Activated naive CD8-positive, alpha-beta T cell treated with anti-CD3 and anti-CD28 coated beads, Interleukin-2, amount 50 U/mL, for 24 hours (primary cell): Measurements from ENCODE around the gene TDO2.

Source experiments
- ATAC-seq: fragments of 150-1000 bp; cut with Tn5 transposase; one replicate; pipeline ENCODE4 v1.10.0; 2021
- DNase-seq: peaks from one replicate; pipeline ENCODE4 v3.0.0; 2021
- H3K27ac Mint-ChIP-seq: one replicate; pipeline ENCODE4 v1.8.0; 2021; ENCODE audit warnings: mild to moderate bottlenecking, mixed read lengths
- H3K27me3 Mint-ChIP-seq: one replicate; pipeline ENCODE4 v1.8.0; 2021; ENCODE audit warnings: mixed read lengths
- H3K36me3 Mint-ChIP-seq: one replicate; pipeline ENCODE4 v1.8.0; 2021; ENCODE audit warnings: low read depth, mixed read lengths
- H3K4me1 Mint-ChIP-seq: one replicate; pipeline ENCODE4 v1.8.0; 2021; ENCODE audit warnings: mixed read lengths
- H3K4me3 Mint-ChIP-seq: one replicate; pipeline ENCODE4 v1.8.0; 2021; ENCODE audit warnings: mild to moderate bottlenecking, moderate library complexity, mixed read lengths
- H3K9me3 Mint-ChIP-seq: one replicate; pipeline ENCODE4 v1.8.0; 2021; ENCODE audit warnings: mixed read lengths

TDO2 gene

DNA sequence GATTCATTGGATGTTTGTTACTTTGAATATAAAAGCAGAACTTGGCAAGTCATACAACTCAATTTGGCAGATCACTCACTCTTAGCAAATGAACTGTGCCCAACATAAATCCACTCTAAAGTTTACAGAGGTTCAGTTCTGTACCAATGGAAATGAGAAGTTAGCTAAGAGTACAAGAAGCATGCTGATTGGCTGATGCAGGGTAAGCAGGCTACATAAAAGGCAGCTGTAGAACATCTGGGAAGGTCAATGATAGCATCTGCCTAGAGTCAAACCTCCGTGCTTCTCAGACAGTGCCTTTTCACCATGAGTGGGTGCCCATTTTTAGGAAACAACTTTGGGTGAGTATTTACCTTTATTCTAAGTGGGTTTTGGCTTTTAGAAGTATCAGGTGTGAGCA is at the start of gene TDO2:
Gene TDO2, plus strand, starts transcription at position 244 of the 400 bp plus-strand sequence. Its CDS starts 63 bp downstream, at position 307.
- no peak for DNase-seq
- Mint-ChIP-seq H3K27me3 (peaks cover 11% of the 10 kb centered on the region), H3K4me3 (no peak within 1 kb of the TSS), H3K9me3 (no peaks in the 10 kb centered on the region), H3K27ac (no peak within 1 kb of the TSS), H3K4me1 (peaks cover 6% of the 10 kb centered on the region), H3K36me3 (no peaks in the 10 kb centered on the region)
- no peak for ATAC-seq

DNA sequence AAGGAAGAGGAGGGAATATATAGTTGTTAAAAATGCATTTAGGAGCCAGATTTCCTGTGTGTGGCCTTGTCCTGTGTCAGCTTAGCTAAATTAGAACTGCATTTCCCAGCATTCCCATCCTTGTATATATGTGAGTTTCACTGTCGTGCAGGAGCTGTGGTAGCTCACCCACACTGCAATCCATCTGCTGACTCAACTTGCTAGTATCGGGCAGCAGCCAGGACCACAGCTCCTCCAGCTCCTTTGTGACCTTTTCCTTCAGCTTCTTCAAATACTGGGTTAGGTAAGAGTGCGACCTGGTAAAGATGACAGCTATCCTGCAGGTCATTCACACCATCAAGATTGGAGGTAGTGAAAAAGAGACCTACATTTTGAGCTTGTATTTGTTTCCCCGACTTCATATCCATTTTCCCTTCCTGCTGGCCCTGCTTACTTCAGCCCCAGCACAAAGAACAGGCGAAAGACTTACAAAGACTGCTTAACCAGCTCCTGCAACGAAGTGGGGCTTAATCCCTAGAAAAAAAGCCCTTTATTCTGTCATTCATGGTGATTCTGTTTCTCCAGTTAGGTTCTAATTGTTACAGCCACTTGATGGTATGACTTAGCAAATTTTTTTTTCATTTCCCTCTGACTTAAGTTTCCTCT is 48.8 kb upstream of the TDO2 start:
- no peaks in the 10 kb centered on the region for H3K4me1 Mint-ChIP-seq
- DNase-seq (no peak), ATAC-seq (no peak)
- no peaks in the 10 kb centered on the region for H3K36me3 Mint-ChIP-seq
- H3K9me3 Mint-ChIP-seq, result peaks cover 2% of the 10 kb centered on the region
- peaks cover 1% of the 10 kb centered on the region for H3K27me3 Mint-ChIP-seq
- H3K4me3 Mint-ChIP-seq, result no peak overlapping the region
- no peak overlapping the region for H3K27ac Mint-ChIP-seq

DNA sequence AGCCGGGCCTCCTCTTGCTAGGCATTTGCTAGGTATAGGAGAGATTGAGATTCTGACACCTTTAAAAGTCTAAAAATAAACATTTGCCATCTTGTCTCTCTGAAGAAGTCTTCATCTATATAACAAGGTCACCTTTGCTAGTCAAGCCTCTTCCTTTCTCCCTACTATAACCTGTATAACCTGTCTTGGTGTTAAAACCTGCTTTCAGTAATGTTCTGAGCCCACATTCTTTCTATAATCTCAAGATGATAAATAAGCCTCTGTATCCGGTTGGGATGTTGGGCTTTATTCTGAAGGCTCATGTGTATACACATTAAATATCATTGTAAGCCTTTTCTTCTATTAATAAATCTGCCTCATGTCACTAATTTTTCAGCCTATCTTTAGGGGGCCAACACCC is 47.6 kb upstream of the TDO2 start:
- H3K9me3 Mint-ChIP-seq, result no peaks in the 10 kb centered on the region
- no peak overlapping the region for H3K27ac Mint-ChIP-seq
- H3K4me1 Mint-ChIP-seq, result no peaks in the 10 kb centered on the region
- no peak overlapping the region for H3K4me3 Mint-ChIP-seq
- no peak for DNase-seq
- no peak for ATAC-seq
- H3K36me3 Mint-ChIP-seq, result no peaks in the 10 kb centered on the region
- H3K27me3 Mint-ChIP-seq, result peaks cover 2% of the 10 kb centered on the region

GRCh38 chr4:155866177-155866576 is 37.3 kb upstream of the TDO2 start, which contains the start of gene ASIC5:
Gene ASIC5, minus strand, starts transcription at chr4:155866277. Its CDS starts 51 bp downstream, at chr4:155866226.
- Mint-ChIP-seq H3K36me3 (peaks cover 2% of the 10 kb centered on the region), H3K4me1 (no peaks in the 10 kb centered on the region), H3K27ac (no peak within 1 kb of the TSS), H3K27me3 (peaks cover 9% of the 10 kb centered on the region), H3K4me3 (no peak within 1 kb of the TSS), H3K9me3 (peaks cover 7% of the 10 kb centered on the region)
- no peak for ATAC-seq
- no peak for DNase-seq

GRCh38 chr4:155875878-155876277 is 27.6 kb upstream of the TDO2 start:
- H3K27ac Mint-ChIP-seq, result no peak overlapping the region
- H3K27me3 Mint-ChIP-seq, result peaks cover 1% of the 10 kb centered on the region
- H3K4me1 Mint-ChIP-seq, result no peaks in the 10 kb centered on the region
- DNase-seq (no peak), ATAC-seq (no peak)
- no peaks in the 10 kb centered on the region for H3K9me3 Mint-ChIP-seq
- H3K36me3 Mint-ChIP-seq, result no peaks in the 10 kb centered on the region
- no peak overlapping the region for H3K4me3 Mint-ChIP-seq

DNA sequence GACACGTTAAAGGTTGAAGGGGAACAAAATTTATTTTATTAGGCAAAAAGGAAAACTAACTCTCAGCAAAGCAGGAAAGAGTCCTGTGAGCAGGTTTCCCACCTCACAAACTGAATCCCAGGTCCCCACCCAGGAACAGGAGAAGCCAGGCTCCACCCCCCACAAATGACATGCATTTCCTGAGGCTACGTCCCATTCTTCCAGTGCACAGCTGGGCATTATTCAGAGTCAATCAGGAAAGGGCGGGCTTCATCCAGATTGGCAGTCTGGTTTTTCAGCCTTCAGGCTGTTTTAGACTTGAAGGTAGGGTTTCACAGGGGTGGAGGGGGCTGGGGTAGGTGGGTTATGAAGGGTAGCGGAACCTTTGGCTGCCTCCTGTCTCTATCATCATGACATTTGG is 25.5 kb upstream of the TDO2 start:
- Mint-ChIP-seq H3K36me3 (no peaks in the 10 kb centered on the region), H3K27ac (no peak overlapping the region), H3K4me1 (no peaks in the 10 kb centered on the region), H3K9me3 (no peaks in the 10 kb centered on the region), H3K27me3 (peaks cover 1% of the 10 kb centered on the region), H3K4me3 (no peak overlapping the region)
- DNase-seq, result no peak
- no peak for ATAC-seq

- H3K4me1 Mint-ChIP-seq, result no peaks in the 10 kb centered on the region
- H3K27me3 Mint-ChIP-seq, result peaks cover 1% of the 10 kb centered on the region
- peak; percentile 1 for DNase-seq
- peak; percentile 57 for ATAC-seq
- H3K36me3 Mint-ChIP-seq, result no peaks in the 10 kb centered on the region
- H3K27ac Mint-ChIP-seq, result no peak overlapping the region
- H3K4me3 Mint-ChIP-seq, result no peak overlapping the region
- H3K9me3 Mint-ChIP-seq, result no peaks in the 10 kb centered on the region
Observed at GRCh38 chr4:155878611-155879010, 24.9 kb upstream of the TDO2 start.

DNA sequence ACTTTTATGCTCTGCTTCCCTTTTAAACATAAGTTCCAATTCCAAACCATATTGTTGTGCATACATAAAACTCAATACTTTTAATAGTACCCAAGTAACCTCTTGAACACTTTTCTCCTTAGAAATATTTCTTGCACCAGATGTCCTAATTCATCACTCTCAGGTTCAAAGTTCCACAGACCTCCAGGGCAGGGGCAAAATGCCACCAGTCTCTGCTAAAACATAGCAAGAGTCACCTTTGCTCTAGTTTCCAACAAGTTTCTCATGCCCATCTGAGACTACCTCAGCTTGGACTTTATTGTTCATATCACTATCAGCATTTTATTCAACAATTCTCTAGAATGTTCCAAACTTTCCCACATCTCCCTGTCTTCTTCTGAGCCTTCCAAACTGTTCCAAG is 23.7 kb upstream of the TDO2 start:
- no peaks in the 10 kb centered on the region for H3K4me1 Mint-ChIP-seq
- ATAC-seq, result no peak
- H3K36me3 Mint-ChIP-seq, result no peaks in the 10 kb centered on the region
- no peak for DNase-seq
- no peak overlapping the region for H3K27ac Mint-ChIP-seq
- H3K27me3 Mint-ChIP-seq, result no peaks in the 10 kb centered on the region
- no peak overlapping the region for H3K4me3 Mint-ChIP-seq
- no peaks in the 10 kb centered on the region for H3K9me3 Mint-ChIP-seq

DNA sequence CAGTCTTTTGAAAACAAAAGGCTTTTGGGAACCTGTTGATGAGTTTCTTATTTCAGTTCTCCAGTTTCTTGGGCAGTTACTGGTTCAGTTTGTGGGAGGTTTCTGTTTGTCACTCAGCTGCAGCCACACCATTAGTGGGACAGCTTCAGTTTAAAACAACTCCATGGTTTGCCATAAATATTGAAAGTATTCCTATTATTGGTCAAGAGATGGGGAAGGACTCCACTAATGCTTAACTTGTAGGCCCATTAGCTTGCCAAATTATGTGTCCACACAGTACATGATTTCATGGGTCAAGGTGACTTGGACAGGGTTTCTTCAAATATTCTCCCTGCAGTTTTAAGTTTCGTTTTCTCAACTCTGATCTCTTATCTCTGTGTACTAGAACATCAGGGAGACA is 21.9 kb upstream of the TDO2 start:
- DNase-seq, result no peak
- ATAC-seq, result no peak
- peaks cover 3% of the 10 kb centered on the region for H3K27me3 Mint-ChIP-seq
- no peak overlapping the region for H3K4me3 Mint-ChIP-seq
- H3K9me3 Mint-ChIP-seq, result no peaks in the 10 kb centered on the region
- H3K27ac Mint-ChIP-seq, result no peak overlapping the region
- no peaks in the 10 kb centered on the region for H3K4me1 Mint-ChIP-seq
- no peaks in the 10 kb centered on the region for H3K36me3 Mint-ChIP-seq

DNA sequence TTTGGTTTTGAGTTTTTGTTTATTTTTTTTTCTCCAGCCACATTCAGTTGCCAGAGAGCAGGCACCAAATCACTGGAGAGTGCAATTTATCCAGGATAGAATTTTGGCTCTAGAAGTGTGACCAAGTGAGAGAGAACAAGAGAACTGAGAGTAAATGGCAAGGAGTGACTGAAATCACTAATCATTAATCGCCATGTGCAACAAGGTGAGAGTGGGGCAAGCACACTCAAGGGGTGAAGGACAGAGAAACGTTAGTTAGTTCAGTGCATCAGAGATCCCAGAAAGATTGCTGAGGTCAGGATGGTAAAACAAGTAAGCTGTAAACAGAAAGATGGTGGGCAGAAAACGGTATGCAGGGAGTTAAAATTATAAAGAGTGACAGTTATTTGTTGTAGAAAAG is 19.6 kb upstream of the TDO2 start:
- Mint-ChIP-seq H3K27ac (no peak overlapping the region), H3K36me3 (no peaks in the 10 kb centered on the region), H3K4me3 (no peak overlapping the region), H3K4me1 (no peaks in the 10 kb centered on the region), H3K27me3 (peaks cover 3% of the 10 kb centered on the region), H3K9me3 (no peaks in the 10 kb centered on the region)
- no peak for DNase-seq
- ATAC-seq, result no peak

DNA sequence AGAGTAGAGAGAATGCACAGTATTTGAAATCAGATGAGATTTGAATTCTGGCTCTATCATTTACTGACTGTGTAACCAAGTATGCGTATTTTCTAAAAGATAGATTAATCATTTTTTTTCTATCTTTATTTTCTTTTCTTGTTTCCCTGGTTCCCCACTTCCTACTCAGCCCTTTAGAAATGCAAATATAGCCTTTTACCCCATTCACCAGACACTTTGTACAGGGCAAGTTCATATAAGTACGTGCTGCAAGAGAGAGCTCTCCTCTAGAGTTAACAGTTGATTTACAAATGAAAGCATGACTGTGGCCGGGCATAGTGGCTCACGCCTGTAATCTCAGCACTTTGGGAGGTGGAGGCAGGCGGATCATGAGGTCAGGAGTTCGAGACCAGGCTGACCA is 17.8 kb upstream of the TDO2 start:
- no peaks in the 10 kb centered on the region for H3K9me3 Mint-ChIP-seq
- H3K36me3 Mint-ChIP-seq, result no peaks in the 10 kb centered on the region
- no peaks in the 10 kb centered on the region for H3K4me1 Mint-ChIP-seq
- H3K27ac Mint-ChIP-seq, result no peak overlapping the region
- no peak overlapping the region for H3K4me3 Mint-ChIP-seq
- DNase-seq, result no peak
- H3K27me3 Mint-ChIP-seq, result peaks cover 3% of the 10 kb centered on the region
- no peak for ATAC-seq

GRCh38 chr4:155887045-155887444 is 16.5 kb upstream of the TDO2 start:
- Mint-ChIP-seq H3K9me3 (no peaks in the 10 kb centered on the region), H3K4me1 (no peaks in the 10 kb centered on the region), H3K27me3 (peaks cover 6% of the 10 kb centered on the region), H3K27ac (no peak overlapping the region), H3K36me3 (no peaks in the 10 kb centered on the region), H3K4me3 (no peak overlapping the region)
- no peak for ATAC-seq
- no peak for DNase-seq

DNA sequence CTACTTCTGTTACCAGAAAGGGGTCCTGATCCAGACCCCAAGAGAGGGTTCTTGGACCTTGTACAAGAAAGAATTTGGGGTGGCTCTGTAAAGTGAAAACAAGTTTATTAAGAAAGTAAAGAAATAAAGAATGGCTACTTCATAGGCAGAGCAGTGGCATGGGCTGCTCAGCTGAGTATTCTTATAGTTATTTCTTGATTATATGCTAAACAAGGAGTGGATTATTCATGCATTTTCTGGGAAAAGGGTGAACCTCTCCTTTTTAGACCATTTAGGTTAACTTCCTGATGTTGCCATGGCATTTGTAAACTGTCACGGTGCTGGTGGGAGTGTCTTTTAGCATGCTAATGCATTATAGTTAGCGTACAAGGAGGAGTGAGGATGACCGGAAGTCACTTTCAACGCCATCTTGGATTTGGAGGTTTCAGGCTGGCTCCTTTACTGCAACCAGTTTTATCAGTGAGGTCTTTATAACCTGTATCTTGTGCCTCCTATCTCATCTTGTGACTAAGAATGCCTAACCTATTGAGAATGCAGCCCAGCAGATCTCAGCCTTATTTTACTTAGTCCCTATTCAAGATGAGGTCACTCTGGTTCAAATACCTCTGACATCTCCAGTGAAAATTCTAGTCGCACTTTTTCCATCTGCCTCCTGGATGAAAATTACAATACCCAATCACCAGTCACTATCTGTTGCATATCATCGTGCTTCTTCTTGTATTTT is 15.5 kb upstream of the TDO2 start:
- H3K4me3 Mint-ChIP-seq, result no peak overlapping the region
- ATAC-seq (no peak), DNase-seq (no peak)
- H3K36me3 Mint-ChIP-seq, result no peaks in the 10 kb centered on the region
- H3K27me3 Mint-ChIP-seq, result peaks cover 6% of the 10 kb centered on the region
- H3K9me3 Mint-ChIP-seq, result no peaks in the 10 kb centered on the region
- no peaks in the 10 kb centered on the region for H3K4me1 Mint-ChIP-seq
- H3K27ac Mint-ChIP-seq, result no peak overlapping the region

DNA sequence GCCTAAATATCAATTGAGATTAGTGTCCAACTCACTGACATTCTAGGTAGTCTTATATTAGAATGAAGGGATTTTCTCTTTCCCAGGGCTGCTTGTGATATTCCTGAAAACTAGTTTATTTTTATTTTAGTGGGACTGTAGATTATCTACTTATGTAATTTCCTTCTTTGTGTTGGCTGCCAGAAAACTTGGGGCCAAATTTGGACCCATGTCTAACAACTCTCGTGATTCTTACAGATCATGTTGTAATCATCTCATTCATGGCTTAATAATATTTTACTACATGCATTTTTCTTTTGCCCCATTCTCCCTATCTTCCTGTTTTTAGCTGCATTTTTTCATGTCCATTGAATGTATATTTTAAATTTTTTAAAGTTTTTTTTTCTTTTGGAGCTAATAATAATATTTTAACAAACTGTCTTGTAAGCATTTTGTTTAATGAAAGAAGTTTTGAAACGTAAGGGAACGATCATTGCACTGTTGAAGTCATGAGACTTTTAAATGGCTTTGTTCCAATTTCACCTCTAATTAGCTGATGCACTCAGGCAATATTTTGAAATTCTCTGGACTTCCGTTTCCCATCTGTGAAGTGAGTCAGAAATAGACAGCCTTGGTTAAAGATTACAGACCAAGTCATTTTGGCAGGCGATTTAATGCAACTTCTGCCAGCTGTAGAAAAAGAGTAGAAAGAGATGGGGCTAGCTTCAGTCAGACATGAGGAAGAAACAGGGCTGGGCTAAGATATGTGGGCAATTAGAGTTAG is 14.3 kb upstream of the TDO2 start:
- Mint-ChIP-seq H3K36me3 (no peaks in the 10 kb centered on the region), H3K4me1 (no peaks in the 10 kb centered on the region), H3K9me3 (no peaks in the 10 kb centered on the region), H3K27me3 (peaks cover 6% of the 10 kb centered on the region), H3K4me3 (no peak overlapping the region), H3K27ac (no peak overlapping the region)
- DNase-seq (no peak), ATAC-seq (no peak)

- Mint-ChIP-seq H3K4me3 (no peak overlapping the region), H3K27me3 (peaks cover 6% of the 10 kb centered on the region), H3K4me1 (no peaks in the 10 kb centered on the region), H3K36me3 (no peaks in the 10 kb centered on the region), H3K9me3 (no peaks in the 10 kb centered on the region), H3K27ac (no peak overlapping the region)
- ATAC-seq (no peak), DNase-seq (no peak)
Observed at GRCh38 chr4:155889946-155890345, 13.6 kb upstream of the TDO2 start.
